ENCODE results near the gene CCNA2.
A peak's percentile ranks its signal among the peaks of the same experiment; 100 is the strongest.

Gene CCNA2

DNA sequence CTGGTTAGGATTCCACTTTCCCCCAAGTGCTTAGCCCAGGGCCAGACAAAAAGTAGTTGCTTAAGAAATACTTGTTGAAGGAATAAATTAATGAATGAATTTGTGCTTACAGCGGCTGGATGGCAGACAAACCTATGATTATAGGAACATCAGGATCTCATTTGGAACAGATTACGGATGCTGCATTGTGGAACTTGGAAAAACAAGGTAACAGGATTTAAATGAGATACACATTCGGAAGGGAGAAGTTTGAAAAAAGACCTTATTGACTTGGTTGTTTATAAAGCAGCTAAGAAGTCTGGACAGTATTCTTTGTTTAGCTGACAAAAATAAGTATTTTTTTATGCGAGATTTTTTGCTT, 22.0 kb downstream of the CCNA2 start:
- H3K36me3 Mint-ChIP-seq (ENCODE audit: low read depth): peaks cover 24% of the 10 kb centered on the region
- H3K9me3 Mint-ChIP-seq: no peaks in the 10 kb centered on the region
- no peak for TF ChIP-seq CTCF (IDR thresholded peaks at IDR 0.05; ENCODE audit: unreplicated experiment in 3 of 3)
- peak overlapping the region; percentile 96 to 99 (median 97) for H3K27ac Mint-ChIP-seq
- no peaks in the 10 kb centered on the region for H3K27me3 Mint-ChIP-seq (ENCODE audit: low read depth)
- peaks cover 17% of the 10 kb centered on the region for H3K4me1 Mint-ChIP-seq
- H3K4me3 Mint-ChIP-seq: peak overlapping the region; percentile 88 to 93 (median 92)

DNA sequence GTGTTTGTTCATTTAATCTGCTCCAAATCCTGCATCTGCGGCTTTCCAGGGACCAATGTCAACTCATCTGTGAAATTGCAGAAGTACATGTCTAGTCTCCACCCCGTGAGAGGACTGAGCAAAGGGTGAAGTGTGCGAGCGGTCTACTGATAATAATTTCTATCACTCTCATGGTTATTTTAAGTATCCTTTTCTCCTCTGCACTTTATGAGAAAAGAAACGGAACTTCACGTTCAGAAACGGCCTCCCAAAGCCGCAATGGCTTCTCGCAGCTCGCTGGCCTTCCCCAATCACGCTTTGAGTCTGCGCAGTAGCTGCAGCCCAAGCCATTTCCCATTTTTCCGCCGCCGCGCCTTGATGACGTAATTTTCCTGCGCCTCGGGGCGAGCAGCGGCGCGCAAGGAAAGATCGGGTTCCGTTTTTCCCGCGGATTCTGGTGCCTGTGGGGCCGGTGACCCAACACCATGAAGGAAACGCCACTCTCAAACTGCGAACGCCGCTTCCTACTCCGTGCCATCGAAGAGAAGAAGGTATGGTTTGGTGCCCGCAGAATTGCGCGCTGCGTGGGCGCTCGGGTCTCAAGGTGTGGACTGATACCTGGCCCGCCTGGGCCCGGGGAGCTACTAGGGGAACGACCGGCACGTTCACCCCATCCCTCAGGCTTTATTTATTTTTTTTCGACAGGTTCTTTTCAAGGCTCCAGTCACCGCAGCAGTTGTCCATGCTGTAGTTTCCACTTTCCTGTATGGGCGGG, 22.5 kb downstream of the CCNA2 start, which contains the start of gene EXOSC9:
Gene EXOSC9, plus strand, starts transcription at position 363 of the 754 bp plus-strand sequence. Its CDS starts 102 bp downstream, at position 465.
- no peak for TF ChIP-seq CTCF (IDR thresholded peaks at IDR 0.05; ENCODE audit: unreplicated experiment in 3 of 3)
- Mint-ChIP-seq H3K4me1 (peaks cover 20% of the 10 kb centered on the region), H3K9me3 (no peaks in the 10 kb centered on the region), H3K27me3 (ENCODE audit: low read depth) (no peaks in the 10 kb centered on the region), H3K4me3 (peak within 1 kb of the TSS; percentile 88 to 93 (median 92)), H3K36me3 (ENCODE audit: low read depth) (peaks cover 18% of the 10 kb centered on the region), H3K27ac (peak within 1 kb of the TSS; percentile 96 to 99 (median 97))

GRCh38 chr4:121800638-121800960, 23.1 kb downstream of the CCNA2 start:
- H3K9me3 Mint-ChIP-seq: no peaks in the 10 kb centered on the region
- peak overlapping the region; percentile 88 to 93 (median 92) for H3K4me3 Mint-ChIP-seq
- H3K27me3 Mint-ChIP-seq (ENCODE audit: low read depth): no peaks in the 10 kb centered on the region
- H3K36me3 Mint-ChIP-seq (ENCODE audit: low read depth): peaks cover 18% of the 10 kb centered on the region
- H3K27ac Mint-ChIP-seq: peak overlapping the region; percentile 96 to 99 (median 97)
- TF ChIP-seq CTCF (IDR thresholded peaks at IDR 0.05; ENCODE audit: unreplicated experiment in 3 of 3): no peak
- peaks cover 25% of the 10 kb centered on the region for H3K4me1 Mint-ChIP-seq

DNA sequence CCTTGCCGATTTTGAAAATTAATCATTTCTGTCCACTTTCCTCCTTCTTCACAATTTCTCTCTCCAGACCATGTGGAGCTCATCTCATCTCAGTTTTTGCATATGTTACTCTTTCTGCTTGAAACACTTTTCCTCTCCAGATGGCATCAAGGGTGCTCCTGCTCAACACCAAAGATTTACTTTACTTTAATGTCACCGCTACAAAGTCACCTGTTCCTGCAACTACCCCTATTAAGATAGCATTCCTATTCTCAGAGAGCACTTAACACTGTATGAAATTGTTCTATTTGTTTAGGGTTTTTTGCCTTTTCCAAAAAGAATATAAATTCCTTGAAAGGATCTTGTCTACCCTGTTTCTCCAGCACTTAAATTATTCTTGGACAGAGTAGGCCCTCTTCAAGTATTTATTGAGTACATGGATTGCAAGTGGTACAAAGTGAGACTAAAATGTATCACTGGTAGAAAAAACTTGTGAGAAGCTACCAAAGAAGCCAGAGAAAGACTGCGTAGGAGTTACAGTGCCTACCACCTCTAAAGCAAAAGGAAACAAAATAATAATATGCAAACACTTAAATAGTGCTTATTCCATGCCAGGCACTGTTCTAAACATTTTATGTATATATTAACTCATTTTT, 23.7 kb downstream of the CCNA2 start:
- no peak for TF ChIP-seq CTCF (IDR thresholded peaks at IDR 0.05; ENCODE audit: unreplicated experiment in 3 of 3)
- no peaks in the 10 kb centered on the region for H3K9me3 Mint-ChIP-seq
- peak overlapping the region; percentile 88 to 93 (median 92) for H3K4me3 Mint-ChIP-seq
- H3K27ac Mint-ChIP-seq: peak overlapping the region; percentile 96 to 99 (median 97)
- peaks cover 31% of the 10 kb centered on the region for H3K4me1 Mint-ChIP-seq
- no peaks in the 10 kb centered on the region for H3K27me3 Mint-ChIP-seq (ENCODE audit: low read depth)
- H3K36me3 Mint-ChIP-seq (ENCODE audit: low read depth): peaks cover 11% of the 10 kb centered on the region

DNA sequence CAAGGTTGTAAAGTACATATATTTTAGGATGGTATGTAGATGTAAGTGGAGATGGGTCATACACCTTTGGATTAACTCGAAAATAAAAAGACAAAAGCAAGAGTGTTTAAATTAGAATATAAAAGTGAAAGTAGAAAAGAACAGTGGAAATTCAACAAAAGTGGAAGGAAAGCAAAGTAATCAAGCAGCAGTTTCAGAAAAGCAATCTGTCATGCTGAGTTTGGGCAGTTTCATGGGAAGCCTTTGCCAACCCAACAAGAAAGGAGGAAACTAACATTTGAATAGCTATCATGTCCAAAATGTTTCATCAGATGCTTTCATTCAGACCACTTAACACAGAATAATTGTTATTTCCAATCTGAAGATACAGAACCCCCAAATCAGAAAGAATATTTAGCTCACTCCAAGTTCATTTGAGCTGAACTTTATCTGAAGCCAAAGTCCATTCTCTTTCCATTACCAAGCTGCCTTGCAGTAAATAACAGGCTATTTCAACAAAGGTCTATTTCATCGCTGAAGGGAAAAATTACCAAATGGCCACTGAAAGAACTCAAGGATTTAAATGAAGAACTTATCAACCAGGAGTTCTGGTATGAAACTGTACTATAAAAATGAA, 24.4 kb downstream of the CCNA2 start:
- H3K4me1 Mint-ChIP-seq: peaks cover 37% of the 10 kb centered on the region
- peak overlapping the region; percentile 40 to 92 (median 88) for H3K4me3 Mint-ChIP-seq

More for the DNA sequence above, 24.4 kb downstream of the CCNA2 start:
- H3K36me3 Mint-ChIP-seq (ENCODE audit: low read depth): peaks cover 6% of the 10 kb centered on the region
- no peaks in the 10 kb centered on the region for H3K9me3 Mint-ChIP-seq
- no peak for TF ChIP-seq CTCF (IDR thresholded peaks at IDR 0.05; ENCODE audit: unreplicated experiment in 3 of 3)
- H3K27me3 Mint-ChIP-seq (ENCODE audit: low read depth): no peaks in the 10 kb centered on the region
- H3K27ac Mint-ChIP-seq: peak overlapping the region in 2 of 3 experiments; percentile 96 to 99
